B cell (primary cell): Measurements from ENCODE around the gene EP300.

Source experiments
- EZH2 ChIP-seq: IDR thresholded peaks from 2 replicates; pipeline ENCODE4 v1.6.1; 2012; ENCODE audit warnings: borderline replicate concordance, low read depth, mild to moderate bottlenecking, moderate library complexity, low read length; ENCODE audit not compliant: insufficient read depth, poor library complexity, severe bottlenecking
- TF ChIP-seq, protein P1 (sequence below): fragments of 200-600 bp; IDR thresholded peaks from one replicate; pipeline ENCODE4 v1.8.0; 2022; ENCODE audit warnings: antibody characterized with exemption, mild to moderate bottlenecking

DNA sequence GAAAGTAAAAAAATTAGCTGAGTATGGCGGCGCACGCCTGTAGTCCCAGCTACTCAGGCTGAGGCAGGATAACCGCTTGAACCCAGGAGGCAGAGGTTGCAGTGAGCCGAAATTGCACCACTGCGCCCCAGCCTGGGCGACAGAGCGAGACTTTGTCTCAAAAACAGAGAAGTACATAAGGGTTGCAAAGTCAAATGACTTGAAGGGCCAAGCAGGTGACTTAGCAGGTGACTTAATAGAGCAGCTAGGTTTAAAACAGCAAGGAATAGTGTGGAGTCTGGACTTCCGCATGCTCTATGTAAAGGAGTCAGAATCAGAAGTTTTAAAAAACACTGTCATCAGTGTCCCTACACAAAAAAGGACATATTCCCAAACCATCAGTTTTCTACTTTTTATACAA lies 31.7 kb downstream of the EP300 start:
- TF ChIP-seq, protein P1, sequence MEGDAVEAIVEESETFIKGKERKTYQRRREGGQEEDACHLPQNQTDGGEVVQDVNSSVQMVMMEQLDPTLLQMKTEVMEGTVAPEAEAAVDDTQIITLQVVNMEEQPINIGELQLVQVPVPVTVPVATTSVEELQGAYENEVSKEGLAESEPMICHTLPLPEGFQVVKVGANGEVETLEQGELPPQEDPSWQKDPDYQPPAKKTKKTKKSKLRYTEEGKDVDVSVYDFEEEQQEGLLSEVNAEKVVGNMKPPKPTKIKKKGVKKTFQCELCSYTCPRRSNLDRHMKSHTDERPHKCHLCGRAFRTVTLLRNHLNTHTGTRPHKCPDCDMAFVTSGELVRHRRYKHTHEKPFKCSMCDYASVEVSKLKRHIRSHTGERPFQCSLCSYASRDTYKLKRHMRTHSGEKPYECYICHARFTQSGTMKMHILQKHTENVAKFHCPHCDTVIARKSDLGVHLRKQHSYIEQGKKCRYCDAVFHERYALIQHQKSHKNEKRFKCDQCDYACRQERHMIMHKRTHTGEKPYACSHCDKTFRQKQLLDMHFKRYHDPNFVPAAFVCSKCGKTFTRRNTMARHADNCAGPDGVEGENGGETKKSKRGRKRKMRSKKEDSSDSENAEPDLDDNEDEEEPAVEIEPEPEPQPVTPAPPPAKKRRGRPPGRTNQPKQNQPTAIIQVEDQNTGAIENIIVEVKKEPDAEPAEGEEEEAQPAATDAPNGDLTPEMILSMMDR = no peak
- no peak for TF ChIP-seq EZH2
